ENCODE measurements around the gene PRKG1. TPM values are rescaled to one million over a fixed set of nuclear protein-coding genes. Genes with fewer than 3 reads are reported as not detected.

PRKG1 gene
- total RNA-seq, 1 experiment from 2014 or later: 136 TPM

GRCh38 chr10:51888263-51888662, 814.0 kb downstream of the PRKG1 start:
- in situ Hi-C loops (cut with HindIII; ENCODE audit: low sequenced_read_pairs): no loop called here
- no peak for DNase-seq (ENCODE audit: low spot score)

- no peak for DNase-seq (ENCODE audit: low spot score)
- in situ Hi-C loops (cut with HindIII; ENCODE audit: low sequenced_read_pairs): no loop called here
Measured at GRCh38 chr10:51892313-51892712, 818.0 kb downstream of the PRKG1 start.

- in situ Hi-C loops (cut with HindIII; ENCODE audit: low sequenced_read_pairs): no loop called here
- DNase-seq (ENCODE audit: low spot score): no peak
Measured at GRCh38 chr10:51892965-51893658, 818.8 kb downstream of the PRKG1 start.

- DNase-seq (ENCODE audit: low spot score): no peak
- in situ Hi-C loops (cut with HindIII; ENCODE audit: low sequenced_read_pairs): no loop called here
Measured at GRCh38 chr10:51894771-51895578, 820.7 kb downstream of the PRKG1 start.

GRCh38 chr10:51896849-51897248, 822.6 kb downstream of the PRKG1 start:
- no peak for DNase-seq (ENCODE audit: low spot score)
- in situ Hi-C loops (cut with HindIII; ENCODE audit: low sequenced_read_pairs): no loop called here

- in situ Hi-C loops (cut with HindIII; ENCODE audit: low sequenced_read_pairs): no loop called here
- no peak for DNase-seq (ENCODE audit: low spot score)
Measured at GRCh38 chr10:51897560-51897959, 823.3 kb downstream of the PRKG1 start.

- DNase-seq (ENCODE audit: low spot score): no peak
- in situ Hi-C loops (cut with HindIII; ENCODE audit: low sequenced_read_pairs): no loop called here
Measured at GRCh38 chr10:51900180-51900579, 825.9 kb downstream of the PRKG1 start.

- no peak for DNase-seq (ENCODE audit: low spot score)
- in situ Hi-C loops (cut with HindIII; ENCODE audit: low sequenced_read_pairs): no loop called here
Measured at GRCh38 chr10:51903675-51904074, 829.4 kb downstream of the PRKG1 start.

GRCh38 chr10:51905032-51905431, 830.7 kb downstream of the PRKG1 start:
- in situ Hi-C loops (cut with HindIII; ENCODE audit: low sequenced_read_pairs): no loop called here
- DNase-seq (ENCODE audit: low spot score): no peak

GRCh38 chr10:51907361-51907760, 833.1 kb downstream of the PRKG1 start:
- in situ Hi-C loops (cut with HindIII; ENCODE audit: low sequenced_read_pairs): no loop called here
- no peak for DNase-seq (ENCODE audit: low spot score)

- no peak for DNase-seq (ENCODE audit: low spot score)
- in situ Hi-C loops (cut with HindIII; ENCODE audit: low sequenced_read_pairs): no loop called here
Measured at GRCh38 chr10:51910189-51910588, 835.9 kb downstream of the PRKG1 start.

- no peak for DNase-seq (ENCODE audit: low spot score)
- in situ Hi-C loops (cut with HindIII; ENCODE audit: low sequenced_read_pairs): no loop called here
Measured at GRCh38 chr10:51910596-51910995, 836.3 kb downstream of the PRKG1 start.

GRCh38 chr10:51911723-51912122, 837.4 kb downstream of the PRKG1 start:
- no peak for DNase-seq (ENCODE audit: low spot score)
- in situ Hi-C loops (cut with HindIII; ENCODE audit: low sequenced_read_pairs): no loop called here

GRCh38 chr10:51915031-51915542, 840.8 kb downstream of the PRKG1 start:
- no peak for DNase-seq (ENCODE audit: low spot score)
- in situ Hi-C loops (cut with HindIII; ENCODE audit: low sequenced_read_pairs): no loop called here

- in situ Hi-C loops (cut with HindIII; ENCODE audit: low sequenced_read_pairs): no loop called here
- no peak for DNase-seq (ENCODE audit: low spot score)
Measured at GRCh38 chr10:51918440-51918839, 844.2 kb downstream of the PRKG1 start.

- in situ Hi-C loops (cut with HindIII; ENCODE audit: low sequenced_read_pairs): no loop called here
Measured at GRCh38 chr10:51918884-51919325, 844.6 kb downstream of the PRKG1 start.

GRCh38 chr10:51920672-51921071, 846.4 kb downstream of the PRKG1 start:
- no peak for DNase-seq (ENCODE audit: low spot score)
- in situ Hi-C loops (cut with HindIII; ENCODE audit: low sequenced_read_pairs): no loop called here

More at GRCh38 chr10:51918884-51919325, 844.6 kb downstream of the PRKG1 start:
- no peak for DNase-seq (ENCODE audit: low spot score)

- in situ Hi-C loops (cut with HindIII; ENCODE audit: low sequenced_read_pairs): no loop called here
- DNase-seq (ENCODE audit: low spot score): no peak
Measured at GRCh38 chr10:51924359-51924758, 850.1 kb downstream of the PRKG1 start.

GRCh38 chr10:51926337-51926736, 852.0 kb downstream of the PRKG1 start:
- in situ Hi-C loops (cut with HindIII; ENCODE audit: low sequenced_read_pairs): no loop called here
- no peak for DNase-seq (ENCODE audit: low spot score)

- no peak for DNase-seq (ENCODE audit: low spot score)
- in situ Hi-C loops (cut with HindIII; ENCODE audit: low sequenced_read_pairs): no loop called here
Measured at GRCh38 chr10:51928162-51928561, 853.9 kb downstream of the PRKG1 start.

All from G401 (cell line).